NCI-H2107 (cell line): ENCODE results near the gene ARHGAP9.
A peak's percentile ranks its signal among the peaks of the same experiment; 100 is the strongest.

Experiments used
- DNase-seq: peaks from one replicate; lab custom pipeline; 2025; lab: John Stamatoyannopoulos, UW

The ARHGAP9 gene

DNA sequence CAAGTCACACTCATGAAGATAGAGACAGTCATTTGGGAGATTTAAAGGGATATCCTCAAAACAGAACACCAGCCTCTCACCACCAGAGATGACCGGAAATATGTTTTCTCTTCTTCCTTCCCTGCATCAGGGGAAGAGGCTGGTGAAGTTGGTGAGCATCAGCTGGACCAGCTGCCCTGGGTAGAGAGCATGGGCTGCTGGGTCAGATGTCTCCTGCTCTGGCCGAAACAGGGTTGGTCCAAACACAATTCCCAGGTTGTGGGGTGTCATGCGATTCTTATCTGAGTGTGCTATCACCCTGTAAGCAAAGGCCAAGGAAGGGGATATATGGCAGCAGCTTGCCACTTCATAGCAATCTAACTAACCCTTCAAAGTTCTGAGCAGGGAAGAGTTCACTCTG is 7.3 kb downstream of the ARHGAP9 start:
- DNase-seq = no peak

DNA sequence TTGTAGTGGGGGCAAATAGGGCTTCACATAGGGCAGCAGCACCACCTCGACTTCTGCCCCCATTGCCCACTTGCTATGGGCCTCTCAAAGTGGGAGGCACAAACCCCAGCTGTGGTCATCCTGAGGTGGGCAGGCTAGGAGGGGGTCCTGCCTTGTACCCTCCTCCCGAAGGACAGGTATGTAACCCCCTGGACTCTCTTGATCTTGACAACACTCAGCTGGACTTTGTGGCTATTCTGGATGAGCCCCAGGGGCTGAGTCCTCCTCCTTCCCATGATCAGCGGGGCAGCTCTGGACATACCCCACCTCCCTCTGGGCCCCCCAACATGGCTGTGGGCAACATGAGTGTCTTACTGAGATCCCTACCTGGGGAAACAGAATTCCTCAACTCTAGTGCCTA is 8.0 kb downstream of the ARHGAP9 start:
- no peak for DNase-seq

DNA sequence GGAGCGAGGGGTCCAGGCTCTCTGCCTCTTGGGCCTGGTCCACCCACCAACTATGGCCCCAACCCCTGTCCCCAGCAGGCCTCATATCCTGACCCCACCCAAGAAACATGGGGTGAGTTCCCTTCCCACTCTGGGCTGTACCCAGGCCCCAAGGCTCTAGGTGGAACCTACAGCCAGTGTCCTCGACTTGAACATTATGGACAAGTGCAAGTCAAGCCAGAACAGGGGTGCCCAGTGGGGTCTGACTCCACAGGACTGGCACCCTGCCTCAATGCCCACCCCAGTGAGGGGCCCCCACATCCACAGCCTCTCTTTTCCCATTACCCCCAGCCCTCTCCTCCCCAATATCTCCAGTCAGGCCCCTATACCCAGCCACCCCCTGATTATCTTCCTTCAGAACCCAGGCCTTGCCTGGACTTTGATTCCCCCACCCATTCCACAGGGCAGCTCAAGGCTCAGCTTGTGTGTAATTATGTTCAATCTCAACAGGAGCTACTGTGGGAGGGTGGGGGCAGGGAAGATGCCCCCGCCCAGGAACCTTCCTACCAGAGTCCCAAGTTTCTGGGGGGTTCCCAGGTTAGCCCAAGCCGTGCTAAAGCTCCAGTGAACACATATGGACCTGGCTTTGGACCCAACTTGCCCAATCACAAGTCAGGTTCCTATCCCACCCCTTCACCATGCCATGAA is 8.6 kb downstream of the ARHGAP9 start:
- DNase-seq = no peak

DNA sequence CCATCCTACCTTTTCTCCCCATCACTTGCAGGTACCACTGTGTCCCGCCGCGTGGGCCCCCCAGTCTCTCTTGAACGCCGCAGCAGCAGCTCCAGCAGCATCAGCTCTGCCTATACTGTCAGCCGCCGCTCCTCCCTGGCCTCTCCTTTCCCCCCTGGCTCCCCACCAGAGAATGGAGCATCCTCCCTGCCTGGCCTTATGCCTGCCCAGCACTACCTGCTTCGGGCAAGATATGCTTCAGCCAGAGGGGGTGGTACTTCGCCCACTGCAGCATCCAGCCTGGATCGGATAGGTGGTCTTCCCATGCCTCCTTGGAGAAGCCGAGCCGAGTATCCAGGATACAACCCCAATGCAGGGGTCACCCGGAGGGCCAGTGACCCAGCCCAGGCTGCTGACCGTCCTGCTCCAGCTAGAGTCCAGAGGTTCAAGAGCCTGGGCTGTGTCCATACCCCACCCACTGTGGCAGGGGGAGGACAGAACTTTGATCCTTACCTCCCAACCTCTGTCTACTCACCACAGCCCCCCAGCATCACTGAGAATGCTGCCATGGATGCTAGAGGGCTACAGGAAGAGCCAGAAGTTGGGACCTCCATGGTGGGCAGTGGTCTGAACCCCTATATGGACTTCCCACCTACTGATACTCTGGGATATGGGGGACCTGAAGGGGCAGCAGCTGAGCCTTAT is 9.2 kb downstream of the ARHGAP9 start:
- no peak for DNase-seq

DNA sequence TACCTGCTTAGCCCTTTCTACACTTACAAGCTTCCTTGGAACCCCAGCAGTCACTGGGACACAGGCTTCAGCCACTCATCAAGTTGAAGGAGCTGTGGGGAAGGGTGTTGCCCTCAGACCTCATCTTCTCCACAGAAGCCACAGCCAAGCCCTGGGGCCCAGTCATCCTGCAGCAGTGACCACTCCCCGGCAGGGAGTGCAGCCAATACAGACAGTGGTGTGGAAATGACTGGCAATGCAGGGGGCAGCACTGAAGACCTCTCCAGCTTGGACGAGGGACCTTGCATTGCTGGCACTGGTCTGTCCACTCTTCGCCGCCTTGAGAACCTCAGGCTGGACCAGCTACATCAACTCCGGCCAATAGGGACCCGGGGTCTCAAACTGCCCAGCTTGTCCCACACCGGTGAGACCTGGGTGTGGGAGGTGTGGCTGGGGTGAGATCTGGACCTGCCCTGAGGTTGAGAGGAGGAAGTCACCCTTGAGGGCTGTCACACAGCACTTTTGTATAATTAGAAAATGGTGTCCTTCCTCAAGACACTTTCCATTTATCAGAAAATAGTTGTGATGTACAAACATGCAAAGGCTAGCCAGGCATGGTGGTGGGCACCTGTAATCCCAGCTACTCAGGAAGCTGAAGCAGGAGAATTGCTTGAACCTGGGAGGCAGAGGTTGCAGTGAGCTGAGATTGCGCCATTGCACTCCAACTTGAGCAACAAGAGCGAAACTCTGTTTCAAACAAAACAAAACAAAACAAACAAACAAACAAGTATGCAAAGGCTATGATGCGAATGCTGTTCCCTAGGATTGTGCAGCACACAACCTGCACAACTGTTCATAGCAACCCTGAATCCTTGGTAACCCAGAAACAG is 10.1 kb downstream of the ARHGAP9 start:
- DNase-seq = no peak

DNA sequence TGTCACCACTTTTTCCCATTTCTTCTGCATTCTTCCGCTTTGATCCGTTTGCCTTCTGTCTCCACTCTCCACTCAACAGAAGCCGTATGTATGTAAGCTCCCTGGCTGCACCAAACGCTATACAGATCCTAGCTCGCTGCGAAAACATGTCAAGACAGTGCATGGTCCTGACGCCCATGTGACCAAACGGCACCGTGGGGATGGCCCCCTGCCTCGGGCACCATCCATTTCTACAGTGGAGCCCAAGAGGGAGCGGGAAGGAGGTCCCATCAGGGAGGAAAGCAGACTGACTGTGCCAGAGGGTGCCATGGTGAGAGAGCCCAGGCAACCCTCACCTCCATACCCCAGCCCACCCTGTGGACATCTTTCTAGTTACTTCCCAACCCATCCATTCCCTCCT is 11.8 kb downstream of the ARHGAP9 start:
- DNase-seq = no peak

DNA sequence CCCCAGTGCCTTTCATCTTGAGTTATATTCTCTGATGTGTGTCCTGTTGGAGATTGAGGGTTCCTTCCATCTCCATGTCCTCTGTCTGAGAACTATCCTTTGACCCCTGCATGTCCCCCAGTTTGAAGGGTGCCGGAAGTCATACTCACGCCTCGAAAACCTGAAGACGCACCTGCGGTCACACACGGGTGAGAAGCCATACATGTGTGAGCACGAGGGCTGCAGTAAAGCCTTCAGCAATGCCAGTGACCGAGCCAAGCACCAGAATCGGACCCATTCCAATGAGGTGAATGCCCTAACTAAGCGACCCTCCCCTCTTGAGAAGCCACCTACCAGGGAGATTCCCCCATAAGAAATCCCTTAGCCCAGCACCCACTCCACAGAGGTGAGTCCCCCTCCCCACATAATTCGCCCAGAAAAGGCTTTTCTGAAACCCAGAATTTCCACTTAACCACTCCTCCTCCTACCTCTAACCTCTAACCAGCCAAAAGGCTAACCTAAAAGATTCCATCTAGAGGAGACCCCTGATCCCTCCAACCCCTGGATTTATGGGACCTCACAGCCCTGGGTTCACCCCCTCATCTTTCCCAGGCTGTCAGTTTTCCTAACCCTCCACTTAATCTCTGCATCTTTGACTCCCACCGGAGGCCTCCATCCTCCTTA is 12.3 kb downstream of the ARHGAP9 start:
- no peak for DNase-seq

DNA sequence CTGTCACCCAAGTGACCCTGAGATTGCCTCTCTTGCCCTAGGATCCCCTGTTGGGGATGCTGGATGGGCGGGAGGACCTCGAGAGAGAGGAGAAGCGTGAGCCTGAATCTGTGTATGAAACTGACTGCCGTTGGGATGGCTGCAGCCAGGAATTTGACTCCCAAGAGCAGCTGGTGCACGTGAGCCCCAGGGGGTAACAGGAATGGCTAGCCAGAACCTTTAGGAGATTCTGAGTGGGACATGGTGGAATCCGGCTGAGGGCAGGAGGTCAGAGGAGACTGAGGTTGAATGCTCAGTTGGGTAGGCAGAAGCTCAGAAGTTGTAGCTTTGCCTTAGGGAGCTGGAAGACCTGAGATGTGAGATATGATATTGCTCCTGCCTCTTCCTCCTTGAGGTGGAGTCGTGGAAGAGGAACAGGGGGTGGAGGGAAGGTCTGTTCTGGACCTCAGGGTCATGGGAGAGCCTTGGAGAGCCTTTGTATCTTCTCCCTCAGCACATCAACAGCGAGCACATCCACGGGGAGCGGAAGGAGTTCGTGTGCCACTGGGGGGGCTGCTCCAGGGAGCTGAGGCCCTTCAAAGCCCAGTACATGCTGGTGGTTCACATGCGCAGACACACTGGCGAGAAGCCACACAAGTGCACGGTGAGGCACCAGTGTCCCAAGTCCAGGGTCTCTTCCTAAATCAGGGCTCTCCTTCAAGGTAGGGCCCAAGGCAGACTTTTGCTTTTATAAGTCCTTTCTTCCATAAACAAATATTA is 13.7 kb downstream of the ARHGAP9 start:
- no peak for DNase-seq

DNA sequence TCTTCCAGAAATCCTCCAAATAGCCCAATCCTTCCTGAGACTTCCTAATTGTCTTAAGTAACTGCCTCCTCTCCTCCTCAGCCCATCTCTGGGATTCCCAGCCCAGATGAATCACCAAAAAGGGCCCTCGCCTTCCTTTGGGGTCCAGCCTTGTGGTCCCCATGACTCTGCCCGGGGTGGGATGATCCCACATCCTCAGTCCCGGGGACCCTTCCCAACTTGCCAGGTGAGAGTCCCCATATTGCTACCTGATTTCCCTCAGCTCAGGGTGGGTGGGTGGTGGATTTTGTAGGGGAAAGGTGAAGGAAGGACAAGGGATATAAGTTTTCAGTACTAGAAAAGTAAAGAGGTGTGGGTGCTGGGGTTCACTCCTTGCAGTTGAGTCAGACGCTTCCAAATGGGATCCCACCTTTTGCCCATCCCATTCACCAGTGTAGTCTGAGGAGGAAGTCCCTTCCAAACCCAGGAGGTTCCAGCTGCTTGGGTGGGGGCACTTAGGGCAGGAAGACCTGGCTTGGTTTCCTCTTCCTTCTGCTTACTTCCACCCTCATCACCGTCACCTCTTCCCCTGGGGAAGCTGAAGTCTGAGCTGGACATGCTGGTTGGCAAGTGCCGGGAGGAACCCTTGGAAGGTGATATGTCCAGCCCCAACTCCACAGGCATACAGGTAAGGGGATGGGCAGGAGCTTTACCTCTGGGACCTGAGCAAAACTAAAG is 14.5 kb downstream of the ARHGAP9 start:
- DNase-seq = no peak

DNA sequence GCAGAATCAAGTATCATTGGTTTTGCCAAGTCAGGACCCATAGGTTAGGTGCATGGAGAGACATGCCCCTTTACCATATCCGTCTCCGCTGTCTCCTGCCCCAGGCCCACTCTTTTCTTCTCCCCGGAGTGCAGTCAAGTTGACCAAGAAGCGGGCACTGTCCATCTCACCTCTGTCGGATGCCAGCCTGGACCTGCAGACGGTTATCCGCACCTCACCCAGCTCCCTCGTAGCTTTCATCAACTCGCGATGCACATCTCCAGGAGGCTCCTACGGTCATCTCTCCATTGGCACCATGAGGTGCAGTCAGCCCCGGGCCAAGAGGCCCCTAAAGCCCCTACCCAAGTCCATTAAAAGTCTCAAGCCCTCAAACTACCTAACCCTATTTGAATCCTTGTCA is 15.1 kb downstream of the ARHGAP9 start:
- DNase-seq = no peak

DNA sequence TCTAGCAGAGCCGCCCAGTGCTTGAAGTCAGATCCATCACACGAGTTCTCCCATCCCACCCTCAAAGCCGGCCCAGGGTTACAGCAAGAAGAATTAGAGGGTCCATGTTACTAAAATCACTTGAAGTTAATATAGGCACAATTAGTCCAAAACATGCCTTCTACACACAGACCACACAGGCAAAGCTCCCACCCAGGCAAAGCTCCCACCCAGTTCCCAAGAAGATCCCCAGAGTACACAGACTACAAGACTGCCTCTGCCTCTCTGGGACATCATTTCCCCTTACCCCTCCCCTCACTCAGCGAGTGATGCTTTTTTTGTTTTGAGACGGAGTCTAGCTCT is 16.8 kb downstream of the ARHGAP9 start:
- no peak for DNase-seq

DNA sequence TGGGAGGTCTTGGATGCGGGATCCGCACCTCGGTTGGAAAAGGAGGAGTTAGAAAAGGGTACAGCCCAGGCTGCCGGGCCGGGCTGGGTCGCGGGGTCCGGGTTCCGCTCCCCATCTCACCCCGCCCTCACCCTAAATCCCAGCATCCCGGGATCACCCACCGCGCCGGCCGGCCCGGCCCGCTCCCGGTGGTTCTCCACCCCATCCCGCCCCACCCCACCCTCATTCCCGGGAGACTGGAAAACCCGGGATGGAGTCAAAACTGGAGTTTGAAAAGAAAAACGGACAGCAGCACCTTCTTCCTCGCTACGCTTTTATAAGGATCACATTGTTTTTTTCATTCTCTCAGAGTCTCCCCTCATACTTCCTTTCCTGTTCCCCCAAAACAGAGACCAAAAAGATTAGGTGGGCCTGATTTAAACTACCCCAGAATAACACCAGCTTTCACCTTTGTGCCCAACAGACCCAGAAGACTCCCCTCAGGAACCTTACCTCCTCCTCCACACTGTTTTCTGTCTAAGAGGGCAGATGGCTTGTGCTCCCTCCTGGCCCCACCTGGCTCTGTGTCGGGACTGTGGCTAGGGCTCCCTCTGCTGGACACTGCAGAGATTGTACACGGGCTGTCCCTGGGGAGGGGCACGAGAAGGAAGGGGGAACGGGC is 17.3 kb downstream of the ARHGAP9 start:
- DNase-seq = peak; percentile 91

DNA sequence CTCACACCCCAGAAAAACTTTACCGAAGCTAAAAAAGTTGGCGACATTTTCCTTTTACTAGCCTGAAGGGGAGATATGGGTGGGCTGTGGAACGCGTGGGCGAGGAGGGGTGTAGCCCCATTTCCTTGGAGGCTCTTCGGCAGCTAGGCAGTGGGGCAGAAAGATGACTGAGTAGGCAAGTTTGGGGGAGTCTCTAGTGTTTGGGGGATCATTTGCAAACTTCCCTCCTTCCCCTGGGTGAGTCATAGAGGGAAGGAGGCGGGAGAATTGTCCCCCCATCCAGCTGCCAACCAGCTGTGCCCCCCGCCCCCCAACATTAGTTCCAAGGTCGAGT is 17.8 kb downstream of the ARHGAP9 start:
- no peak for DNase-seq

DNA sequence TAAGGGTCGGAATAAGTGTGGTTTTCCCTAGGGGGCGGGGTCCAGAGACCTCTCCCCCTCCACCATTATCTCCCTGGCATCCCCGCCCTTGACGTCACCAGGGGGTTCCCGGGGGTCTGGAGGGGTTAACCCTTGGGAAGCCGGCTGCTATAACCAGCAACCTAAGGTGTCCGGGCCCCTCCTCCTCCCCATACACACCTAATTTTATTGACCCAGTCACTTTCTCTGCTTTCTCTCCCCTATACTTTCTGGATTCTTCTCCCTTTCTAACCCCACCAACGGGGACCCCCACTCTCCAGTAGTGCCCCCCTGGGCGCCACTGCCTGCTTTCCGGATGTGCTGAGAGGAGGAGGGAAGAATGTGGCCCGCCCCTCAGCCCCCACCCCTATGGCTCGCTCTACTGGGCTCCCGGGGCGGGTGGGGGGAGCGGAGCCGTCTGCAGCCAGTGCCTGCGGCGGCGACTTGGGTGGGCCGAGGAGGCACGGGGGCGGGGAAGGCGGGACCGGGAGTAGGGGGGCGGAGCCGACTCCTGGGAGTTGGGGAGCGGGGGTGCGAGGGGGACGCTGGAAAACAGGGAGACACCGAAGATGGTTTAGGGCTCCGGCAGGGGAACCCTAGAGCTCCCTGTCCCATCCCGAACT is 18.3 kb downstream of the ARHGAP9 start:
- DNase-seq = no peak

DNA sequence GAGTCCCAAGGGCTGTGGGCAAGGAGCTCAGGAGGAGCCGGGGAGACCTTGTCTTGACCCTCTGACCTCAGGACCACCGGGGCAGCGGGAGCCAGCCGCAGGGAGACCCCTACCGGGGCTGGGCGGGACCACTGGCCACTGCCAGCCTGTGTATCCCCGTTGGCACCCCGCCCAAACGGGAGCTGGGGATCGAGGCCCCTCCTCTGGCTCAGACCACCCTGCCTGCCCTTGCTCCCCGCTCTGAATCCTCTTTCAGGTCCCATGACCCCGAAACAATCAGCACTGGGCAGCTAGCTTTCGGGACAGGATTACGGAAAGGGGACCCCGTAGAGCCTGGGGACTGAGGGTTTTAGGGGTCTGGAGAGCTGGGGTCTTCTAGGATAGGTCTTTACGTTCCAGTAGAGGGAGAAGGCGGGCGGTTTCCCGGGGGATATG is 18.8 kb downstream of the ARHGAP9 start:
- no peak for DNase-seq

DNA sequence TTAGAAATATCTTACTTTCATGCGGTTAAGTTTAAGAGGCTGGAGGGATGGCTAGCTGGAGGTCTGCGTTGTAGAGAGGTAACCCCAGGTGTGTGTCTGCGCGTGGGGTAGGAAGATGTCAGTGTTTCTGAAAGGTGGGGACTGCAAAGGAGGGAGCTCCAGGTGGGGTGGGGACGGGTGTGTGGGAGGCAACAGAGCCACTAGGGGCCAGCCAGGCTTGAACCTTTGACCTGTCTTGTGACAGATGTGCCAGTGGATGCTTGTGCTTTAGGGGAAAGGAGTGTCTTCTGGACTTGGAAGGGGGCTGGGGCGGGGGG is 19.2 kb downstream of the ARHGAP9 start:
- DNase-seq = no peak

DNA sequence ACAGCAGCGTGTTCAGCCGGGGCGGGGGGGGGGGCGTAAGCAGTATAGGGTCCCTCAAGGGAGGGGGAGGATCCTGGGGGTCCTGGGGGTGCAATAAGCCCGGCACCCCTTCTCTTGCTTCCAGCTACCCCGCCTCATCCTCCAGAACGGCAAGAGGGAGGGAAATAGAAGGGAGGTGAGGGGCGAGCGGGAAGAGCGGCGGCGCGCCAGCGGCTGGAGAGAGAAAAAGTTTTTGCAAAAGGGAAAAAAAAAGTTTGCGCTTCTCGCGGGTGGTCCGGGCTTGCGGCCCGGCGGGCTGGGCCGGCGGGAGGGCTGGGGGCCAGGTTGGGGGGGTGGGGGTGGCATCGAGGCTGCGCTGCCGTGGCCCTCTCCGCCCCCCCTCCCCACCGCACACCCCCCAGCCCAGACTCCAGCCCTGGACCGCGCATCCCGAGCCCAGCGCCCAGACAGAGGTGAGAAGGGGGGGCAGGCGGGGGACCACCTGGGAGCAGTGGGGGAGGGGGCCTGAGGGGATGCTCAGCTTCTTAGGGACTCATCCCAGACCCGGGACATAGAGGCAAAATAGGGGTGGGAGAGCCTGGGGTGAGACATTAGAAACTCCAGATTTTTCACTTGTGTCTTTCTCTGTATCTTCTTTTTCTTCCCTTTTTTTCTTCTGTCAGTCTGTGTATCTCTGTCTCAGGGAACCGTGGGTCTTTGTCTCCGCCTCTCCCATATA is 19.8 kb downstream of the ARHGAP9 start, which contains the start of gene GLI1:
Gene GLI1 (plus strand): TSS at position 36 of the 718 bp plus-strand sequence. CDS start 3,907 bp downstream, outside the sequence.
- no peak for DNase-seq

DNA sequence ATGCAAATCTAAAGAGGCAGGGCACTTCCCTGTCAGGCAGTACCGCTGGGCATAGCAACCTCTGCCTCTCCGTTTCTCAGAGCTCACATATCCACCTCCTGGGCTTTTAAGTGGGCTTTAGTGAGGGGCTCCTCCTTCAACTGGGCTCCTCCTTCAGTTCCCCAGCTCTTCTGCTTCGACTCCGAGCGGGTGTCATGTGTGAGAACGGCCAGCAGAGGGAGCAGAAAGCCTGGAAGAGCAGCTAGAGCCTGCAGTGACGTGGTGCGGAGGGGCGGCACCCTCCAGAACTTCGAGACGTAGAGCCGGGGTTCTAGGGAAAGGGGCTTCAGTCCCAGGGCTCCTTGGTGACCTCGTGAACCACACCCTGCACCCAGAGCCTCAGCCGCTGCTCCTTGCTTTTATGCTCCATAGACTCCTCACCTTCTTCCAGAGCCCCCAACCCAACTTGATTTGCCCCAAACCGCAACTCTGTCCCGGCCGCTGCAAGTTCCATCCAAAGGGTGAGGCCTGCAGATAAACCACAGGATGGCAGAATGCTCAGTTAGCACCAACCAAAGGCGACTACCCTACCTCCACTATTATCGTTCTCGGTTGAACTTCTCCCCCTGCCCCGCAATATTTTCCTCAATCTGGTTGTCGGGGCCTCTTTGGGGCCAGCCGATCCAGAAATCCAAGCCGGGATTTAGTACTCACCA is 20.5 kb downstream of the ARHGAP9 start:
- peak; percentile 89 for DNase-seq

DNA sequence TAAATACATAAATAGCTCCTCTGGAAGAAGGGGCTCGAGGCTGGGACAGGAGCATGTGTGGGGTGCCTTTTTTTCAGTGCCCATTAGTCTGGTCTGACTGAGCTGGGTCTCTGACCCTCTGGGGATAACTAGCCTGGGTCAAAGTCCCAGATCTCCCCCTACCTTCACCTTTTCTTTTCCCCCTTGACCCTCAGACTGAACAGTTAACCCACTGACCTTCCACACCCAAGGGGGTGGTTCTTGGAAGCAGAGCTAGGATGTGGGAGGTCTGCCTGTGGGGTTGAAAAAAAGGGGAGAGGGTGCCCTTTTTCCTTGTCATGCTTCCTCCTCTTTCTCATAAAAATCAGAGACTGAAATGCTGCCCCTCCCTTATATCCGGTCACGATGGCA is 21.0 kb downstream of the ARHGAP9 start:
- no peak for DNase-seq
